ENCODE results near the gene LMAN1L.

The LMAN1L gene

GRCh38 chr15:74794248-74794969 lies 18.2 kb upstream of the LMAN1L start:
- DNase-seq: no peak

- no peak for DNase-seq
These were observed 17.7 kb upstream of the LMAN1L start for GRCh38 chr15:74794970-74795349.

- DNase-seq: no peak
These were observed 16.5 kb upstream of the LMAN1L start for GRCh38 chr15:74795966-74796625.

- DNase-seq: no peak
These were observed 14.0 kb upstream of the LMAN1L start for GRCh38 chr15:74798388-74799254.

- DNase-seq: no peak
These were observed 13.3 kb upstream of the LMAN1L start for GRCh38 chr15:74799255-74799855.

GRCh38 chr15:74799856-74800558 lies 12.6 kb upstream of the LMAN1L start:
- no peak for DNase-seq

- no peak for DNase-seq
These were observed 12.0 kb upstream of the LMAN1L start for GRCh38 chr15:74800559-74801094.

GRCh38 chr15:74801311-74801997 lies 11.2 kb upstream of the LMAN1L start:
- no peak for DNase-seq

GRCh38 chr15:74802290-74802689 lies 10.3 kb upstream of the LMAN1L start:
- no peak for DNase-seq

GRCh38 chr15:74802862-74803447 lies 9.7 kb upstream of the LMAN1L start:
- no peak for DNase-seq

- DNase-seq: no peak
These were observed 7.7 kb upstream of the LMAN1L start for GRCh38 chr15:74804935-74805334.

- no peak for DNase-seq
These were observed 5.4 kb upstream of the LMAN1L start for GRCh38 chr15:74807282-74807681.

- no peak for DNase-seq
These were observed 4.4 kb upstream of the LMAN1L start for GRCh38 chr15:74808078-74808839.

GRCh38 chr15:74808840-74809229 lies 3.8 kb upstream of the LMAN1L start:
- DNase-seq: no peak

- no peak for DNase-seq
These were observed 3.4 kb upstream of the LMAN1L start for GRCh38 chr15:74809242-74809641.

GRCh38 chr15:74809956-74810355 lies 2.7 kb upstream of the LMAN1L start:
- DNase-seq: no peak

GRCh38 chr15:74815121-74815934 lies 2.7 kb downstream of the LMAN1L start:
- DNase-seq: no peak

GRCh38 chr15:74815961-74816360 lies 3.3 kb downstream of the LMAN1L start:
- no peak for DNase-seq

- DNase-seq: no peak
These were observed 4.2 kb downstream of the LMAN1L start for GRCh38 chr15:74816624-74817369.

Measured in NCI-H1417 treated with DMSO at 0.1 percent for 48 hours (cell line).